Spleen (tissue), 7 donors: ENCODE results near the gene DUSP28.

Experiments used
- CTCF ChIP-seq, 11 experiments: fragments of 200-600 bp in 7 of 11; fragments of 450-650 bp in 4 of 11; sonication (generic) in 4 of 11; IDR thresholded peaks in 8 of 11; conservative IDR thresholded peaks in 3 of 11; 1 replicate in 7 of 11; 2 replicates in 4 of 11; pipeline versions ENCODE4 v1.4.0 to v1.8.0; 2016 to 2021; ENCODE audit warnings: antibody characterized with exemption in 11 of 11, inconsistent platforms in 4 of 11, mild to moderate bottlenecking in 1 of 11
- POLR2A ChIP-seq, 3 donors: fragments of 450-650 bp; IDR thresholded peaks; one replicate each; pipeline ENCODE4 v1.5.1; 2017; ENCODE audit warnings: antibody characterized with exemption in 3 of 3, mild to moderate bottlenecking in 1 of 3
- POLR2AphosphoS5 ChIP-seq, 3 donors: sonication (generic); formaldehyde crosslinking; IDR thresholded peaks; one replicate each; pipeline ENCODE4 v1.5.1; 2017; ENCODE audit warnings: antibody characterized with exemption in 3 of 3
- donor health status: DM: no; HTN: no; CAD: no; lungs with moderate emphysema.
- donor health status: DM: no; HTN: no; CAD: no.
- donor health status: DM: no; HTN: no; CAD: no.

- TF ChIP-seq CTCF (IDR thresholded peaks at IDR 0.05 in 8 of 11, conservative IDR thresholded peaks at IDR 0.05 in 3 of 11) (no peak), POLR2AphosphoS5 (IDR thresholded peaks at IDR 0.05) (no peak), POLR2A (IDR thresholded peaks at IDR 0.05) (no peak)
These were observed 47.3 kb upstream of the DUSP28 start for GRCh38 chr2:240512666-240513535.
